HG02678 (cell line): Measurements from ENCODE around the gene DDX39B.
"Not testable (repeated sequence)": the region's sequence is repeated elsewhere in the genome, so short reads cannot be mapped to it uniquely, and the experiment has no call there.

Experiments used
- ATAC-seq: cut with Tn5 transposase; IDR thresholded peaks from one replicate; pipeline ENCODE4 v1.9.1; 2021; ENCODE audit warnings: mild to moderate bottlenecking, moderate library complexity; ENCODE audit not compliant: unreplicated experiment

Gene DDX39B

GRCh38 chr6:31541658-31542521 lies at the start of gene DDX39B:
Gene DDX39B, minus strand, starts transcription at chr6:31542003. Its CDS starts 1,471 bp downstream, at chr6:31540532.
- peak; percentile 73 for ATAC-seq

GRCh38 chr6:31590691-31591090 lies 48.9 kb upstream of the DDX39B start:
- not testable (repeated sequence) for ATAC-seq

GRCh38 chr6:31588871-31589650 lies 47.3 kb upstream of the DDX39B start:
- ATAC-seq: no peak

- no peak for ATAC-seq
Measured at GRCh38 chr6:31587791-31588777, 46.3 kb upstream of the DDX39B start.

GRCh38 chr6:31586599-31587281 lies 44.9 kb upstream of the DDX39B start:
- no peak for ATAC-seq

GRCh38 chr6:31586008-31586407 lies 44.2 kb upstream of the DDX39B start, which contains the start of gene LST1:
Gene LST1, plus strand, starts transcription at chr6:31586277. Its CDS starts 1,023 bp downstream, at chr6:31587300.
- ATAC-seq: no peak

- ATAC-seq: no peak
Measured at GRCh38 chr6:31585491-31585890, 43.7 kb upstream of the DDX39B start.

GRCh38 chr6:31582230-31582643 lies 40.4 kb upstream of the DDX39B start, which contains the start of gene LTB:
Gene LTB, minus strand, starts transcription at chr6:31582424. Its CDS starts 7 bp downstream, at chr6:31582417.
- no peak for ATAC-seq

GRCh38 chr6:31581434-31582229 lies 39.8 kb upstream of the DDX39B start:
- no peak for ATAC-seq

- peak; percentile 65 for ATAC-seq
Measured at GRCh38 chr6:31580807-31581433, 39.1 kb upstream of the DDX39B start.

- ATAC-seq: no peak
Measured at GRCh38 chr6:31580438-31580740, 38.6 kb upstream of the DDX39B start.

- no peak for ATAC-seq
Measured at GRCh38 chr6:31579546-31580437, 38.0 kb upstream of the DDX39B start.

- ATAC-seq: no peak
Measured at GRCh38 chr6:31579119-31579505, 37.3 kb upstream of the DDX39B start.

- no peak for ATAC-seq
Measured at GRCh38 chr6:31578184-31579118, 36.6 kb upstream of the DDX39B start.

- no peak for ATAC-seq
Measured at GRCh38 chr6:31577579-31577966, 35.8 kb upstream of the DDX39B start.

GRCh38 chr6:31576897-31577578 lies 35.2 kb upstream of the DDX39B start:
- no peak for ATAC-seq
